Natural killer cell (primary cell): ENCODE results near the gene TSTD1. TPM values are rescaled to one million over a fixed set of nuclear protein-coding genes. Genes with fewer than 3 reads are reported as not detected.
A peak's percentile ranks its signal among the peaks of the same experiment; 100 is the strongest.

Source experiments
- ATAC-seq, 3 donors: fragments of 150-1000 bp in 2 of 3; fragments of 200-7000 bp in 1 of 3; cut with Tn5 transposase; 1 replicate in 1 of 3; 2 replicates in 2 of 3; pipeline ENCODE4 v1.10.0; 2021; ENCODE audit warnings: mild to moderate bottlenecking in 2 of 3, moderate library complexity in 2 of 3
- DNase-seq, 2 donors: peaks; one replicate each; pipeline versions ENCODE4 v3.0.0 to v3.0.0-alpha.2; 2013 to 2021; ENCODE audit warnings: mixed read lengths in 1 of 2
- H3K27ac ChIP-seq: one replicate; pipeline ENCODE4 v1.5.1; 2013; ENCODE audit warnings: mild to moderate bottlenecking, low read length
- H3K27me3 ChIP-seq: one replicate; pipeline ENCODE4 v1.6.1; 2013; ENCODE audit warnings: low read length; ENCODE audit not compliant: control insufficient read depth, insufficient read depth
- H3K36me3 ChIP-seq: one replicate; pipeline ENCODE4 v1.6.1; 2013; ENCODE audit warnings: low read length; ENCODE audit not compliant: control insufficient read depth, insufficient read depth
- H3K4me1 ChIP-seq: one replicate; pipeline ENCODE4 v1.6.1; 2013; ENCODE audit warnings: low read length; ENCODE audit not compliant: control insufficient read depth, insufficient read depth
- H3K4me3 ChIP-seq: one replicate; pipeline ENCODE4 v1.5.1; 2013; ENCODE audit warnings: low read length
- H3K9me3 ChIP-seq: one replicate; pipeline ENCODE4 v1.6.1; 2013; ENCODE audit warnings: low read length; ENCODE audit not compliant: control insufficient read depth, insufficient read depth
- H3K27ac Mint-ChIP-seq, 2 donors: one replicate each; pipeline ENCODE4 v1.8.0; 2022; ENCODE audit warnings: mild to moderate bottlenecking in 2 of 2, mixed read lengths in 2 of 2, moderate library complexity in 1 of 2
- H3K27me3 Mint-ChIP-seq, 2 donors: one replicate each; pipeline ENCODE4 v1.8.0; 2022; ENCODE audit warnings: low read depth in 2 of 2, mixed read lengths in 2 of 2
- H3K36me3 Mint-ChIP-seq: one replicate; pipeline ENCODE4 v1.8.0; 2022; ENCODE audit warnings: mixed read lengths
- H3K4me1 Mint-ChIP-seq, 2 donors: one replicate each; pipeline ENCODE4 v1.8.0; 2022; ENCODE audit warnings: mixed read lengths in 2 of 2
- H3K4me3 Mint-ChIP-seq: one replicate; pipeline ENCODE4 v1.8.0; 2022; ENCODE audit warnings: mild to moderate bottlenecking, moderate library complexity, mixed read lengths
- H3K9me3 Mint-ChIP-seq, 2 donors: one replicate each; pipeline ENCODE4 v1.8.0; 2022; ENCODE audit warnings: mixed read lengths in 2 of 2
- WGBS: methylation state at CpG from one replicate; pipeline ENCODE4 v1.1.7; 2013; ENCODE audit warnings: missing lambda C conversion rate; ENCODE audit not compliant: insufficient coverage; 5-methylcytosine and 5-hydroxymethylcytosine counted together
- intact Hi-C: fragments of 100-400 bp; cut with micrococcal nuclease; formaldehyde crosslinking; loops from one replicate; pipeline ENCODE4 v1.14.2; 2022
- total RNA-seq, 4 donors: library from RNA; stranded (reverse); fragments of 120-200 nt in 1 of 4; gene quantifications; one replicate each; pipeline versions ENCODE4 v1.2.3 to v1.2.4, GENCODE V29; 2013 to 2022
- TF ChIP-seq, protein P1 (sequence below): fragments of 200-600 bp; IDR thresholded peaks from one replicate; pipeline ENCODE4 v1.8.0; 2022; ENCODE audit warnings: antibody characterized with exemption

The TSTD1 gene, protein sequence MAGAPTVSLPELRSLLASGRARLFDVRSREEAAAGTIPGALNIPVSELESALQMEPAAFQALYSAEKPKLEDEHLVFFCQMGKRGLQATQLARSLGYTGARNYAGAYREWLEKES
- total RNA-seq: 10 to 100 TPM; 31.8 to 36.3 (median 34.3) TPM
- 91.8 TPM for total RNA-seq (2013)

DNA sequence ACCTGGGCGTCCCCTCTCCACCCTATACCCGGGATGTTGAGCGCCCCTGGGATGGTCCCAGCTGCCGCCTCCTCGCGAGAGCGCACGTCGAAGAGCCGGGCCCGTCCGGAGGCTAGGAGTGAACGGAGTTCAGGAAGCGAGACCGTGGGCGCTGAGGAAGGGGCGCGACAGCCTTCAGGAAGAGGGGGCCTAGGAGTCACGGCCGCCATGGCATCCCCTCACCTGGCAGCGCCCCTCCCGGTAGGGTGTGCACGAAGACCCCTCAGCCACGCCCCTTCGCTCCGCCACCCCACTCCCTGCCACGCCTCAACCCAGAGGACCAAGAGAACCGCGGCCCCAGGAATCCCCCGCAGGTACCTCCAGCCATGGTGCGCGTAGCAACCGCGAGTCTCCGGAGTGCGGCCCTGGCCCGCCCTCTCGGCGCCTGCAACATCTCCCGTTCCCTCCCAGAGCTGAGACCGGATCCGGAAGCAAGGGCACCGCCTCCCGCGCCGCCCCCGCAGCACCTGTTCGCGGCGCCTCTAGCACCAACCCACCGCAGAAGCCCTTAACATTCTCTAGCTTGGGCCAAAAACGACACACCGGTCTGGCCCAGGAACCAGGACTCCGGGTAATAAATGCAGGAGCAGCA, at the start of gene TSTD1:
TSTD1 (minus strand) TSS at position 442 of the 631 bp plus-strand sequence; CDS start at position 367, 75 bp downstream.
- H3K9me3 Mint-ChIP-seq: no peaks in the 10 kb centered on the region

DNA sequence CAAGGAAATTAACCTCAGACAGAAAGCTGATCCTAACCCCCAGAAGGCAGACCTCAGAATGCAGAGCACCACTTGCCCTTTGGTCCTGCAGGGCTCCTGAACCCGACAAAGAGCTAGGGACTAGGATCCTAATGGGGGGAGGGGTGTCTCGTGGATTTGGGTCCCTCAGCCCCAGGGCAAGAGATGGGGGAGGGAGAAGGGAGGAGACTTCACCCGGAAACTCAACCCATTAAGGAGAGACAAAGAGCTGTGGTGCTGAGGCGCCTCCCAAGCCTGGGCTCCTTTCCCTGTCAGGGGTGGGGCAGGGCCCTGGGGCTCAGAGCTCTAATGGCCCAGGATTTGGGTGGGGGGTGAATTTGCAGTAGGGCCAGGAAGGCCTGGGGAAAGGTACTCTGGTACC, 47.7 kb upstream of the TSTD1 start:
- 83% methylated on average over 4 of the region's 4 CpGs for WGBS
- no peak overlapping the region for H3K27ac Mint-ChIP-seq

More for the DNA sequence above, at the start of gene TSTD1:
- TF ChIP-seq, protein P1, sequence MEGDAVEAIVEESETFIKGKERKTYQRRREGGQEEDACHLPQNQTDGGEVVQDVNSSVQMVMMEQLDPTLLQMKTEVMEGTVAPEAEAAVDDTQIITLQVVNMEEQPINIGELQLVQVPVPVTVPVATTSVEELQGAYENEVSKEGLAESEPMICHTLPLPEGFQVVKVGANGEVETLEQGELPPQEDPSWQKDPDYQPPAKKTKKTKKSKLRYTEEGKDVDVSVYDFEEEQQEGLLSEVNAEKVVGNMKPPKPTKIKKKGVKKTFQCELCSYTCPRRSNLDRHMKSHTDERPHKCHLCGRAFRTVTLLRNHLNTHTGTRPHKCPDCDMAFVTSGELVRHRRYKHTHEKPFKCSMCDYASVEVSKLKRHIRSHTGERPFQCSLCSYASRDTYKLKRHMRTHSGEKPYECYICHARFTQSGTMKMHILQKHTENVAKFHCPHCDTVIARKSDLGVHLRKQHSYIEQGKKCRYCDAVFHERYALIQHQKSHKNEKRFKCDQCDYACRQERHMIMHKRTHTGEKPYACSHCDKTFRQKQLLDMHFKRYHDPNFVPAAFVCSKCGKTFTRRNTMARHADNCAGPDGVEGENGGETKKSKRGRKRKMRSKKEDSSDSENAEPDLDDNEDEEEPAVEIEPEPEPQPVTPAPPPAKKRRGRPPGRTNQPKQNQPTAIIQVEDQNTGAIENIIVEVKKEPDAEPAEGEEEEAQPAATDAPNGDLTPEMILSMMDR: no peak
- Mint-ChIP-seq H3K4me3 (peak within 1 kb of the TSS; percentile 93), H3K4me1 (peaks cover 14 to 49% of the 10 kb centered on the region in 2 donors), H3K27ac (peak within 1 kb of the TSS; percentile 84 to 92), H3K36me3 (no peaks in the 10 kb centered on the region), H3K27me3 (no peaks in the 10 kb centered on the region)
- H3K27ac ChIP-seq: peak within 1 kb of the TSS; percentile 77
- H3K9me3 ChIP-seq: no peaks in the 10 kb centered on the region
- peaks cover 38% of the 10 kb centered on the region for H3K4me1 ChIP-seq
- intact Hi-C loops: no loop called here
- DNase-seq: peak; percentile 75 to 94
- no peaks in the 10 kb centered on the region for H3K27me3 ChIP-seq
- ATAC-seq: peak; percentile 86 to 94 (median 89)
- H3K4me3 ChIP-seq: peak within 1 kb of the TSS; percentile 95
- H3K36me3 ChIP-seq: peaks cover 40% of the 10 kb centered on the region
- WGBS: 3% methylated on average over 54 of the region's 54 CpGs

DNA sequence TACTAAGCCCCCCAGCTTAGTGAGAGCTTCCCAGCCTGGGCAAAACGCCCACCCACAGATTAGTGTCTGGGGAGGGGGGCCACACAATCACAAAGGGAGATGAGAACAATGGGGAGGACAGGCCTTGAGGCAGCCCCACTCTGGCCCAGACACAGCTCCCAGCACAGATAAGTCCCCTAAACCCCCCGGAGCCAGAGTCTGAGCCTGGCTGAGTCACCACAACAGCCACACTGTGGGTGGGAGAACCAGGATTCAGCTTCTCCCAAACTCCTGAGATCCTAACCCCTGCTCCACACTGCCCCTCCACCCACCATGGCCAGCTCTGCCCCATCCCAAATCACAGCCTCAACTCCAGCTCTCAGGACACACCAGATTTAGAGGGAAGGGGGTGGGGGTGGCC, 46.4 kb upstream of the TSTD1 start:
- 81% methylated on average over 1 of the region's 2 CpGs for WGBS
- no peaks in the 10 kb centered on the region for H3K36me3 ChIP-seq
- H3K4me3 ChIP-seq: no peak overlapping the region
- H3K27ac ChIP-seq: no peak overlapping the region
- intact Hi-C loops: no loop called here
- H3K27ac Mint-ChIP-seq: no peak overlapping the region
- TF ChIP-seq, protein P1: no peak
- DNase-seq (no peak), ATAC-seq (no peak)
- H3K4me1 Mint-ChIP-seq: no peaks in the 10 kb centered on the region
- H3K36me3 Mint-ChIP-seq: no peaks in the 10 kb centered on the region
- no peaks in the 10 kb centered on the region for H3K9me3 ChIP-seq
- no peaks in the 10 kb centered on the region for H3K9me3 Mint-ChIP-seq
- peaks cover 0 to 2% of the 10 kb centered on the region in 2 donors for H3K27me3 Mint-ChIP-seq
- H3K4me3 Mint-ChIP-seq: no peak overlapping the region
- peaks cover 6% of the 10 kb centered on the region for H3K4me1 ChIP-seq
- no peaks in the 10 kb centered on the region for H3K27me3 ChIP-seq

More for the DNA sequence above, 47.7 kb upstream of the TSTD1 start:
- Histone ChIP-seq H3K27me3 (no peaks in the 10 kb centered on the region), H3K4me3 (no peak overlapping the region), H3K27ac (no peak overlapping the region), H3K9me3 (no peaks in the 10 kb centered on the region), H3K4me1 (peaks cover 6% of the 10 kb centered on the region), H3K36me3 (no peaks in the 10 kb centered on the region)
- DNase-seq (no peak), ATAC-seq (no peak)
- H3K4me3 Mint-ChIP-seq: no peak overlapping the region
- intact Hi-C loops: no loop called here
- H3K4me1 Mint-ChIP-seq: no peaks in the 10 kb centered on the region
- no peaks in the 10 kb centered on the region for H3K27me3 Mint-ChIP-seq
- no peaks in the 10 kb centered on the region for H3K9me3 Mint-ChIP-seq
- H3K36me3 Mint-ChIP-seq: no peaks in the 10 kb centered on the region
- TF ChIP-seq, protein P1: no peak
